IMR-90 (cell line): ENCODE measurements around the gene CEP162. TPM values are rescaled to one million over a fixed set of nuclear protein-coding genes. Genes with fewer than 3 reads are reported as not detected.

Experiments
- ATAC-seq: fragments of 200-7000 bp; cut with Tn5 transposase; 2 replicates; pipeline ENCODE4 v1.9.1; 2020; ENCODE audit warnings: low read depth, mild to moderate bottlenecking, moderate library complexity
- BruUV-seq: library from RNA; stranded (reverse); fragments of 400-500 nt; replicated peaks from 2 replicates; lab custom pipeline; 2021; lab: Mats Ljungman, UMichigan
- CTCF ChIA-PET: fragments of 300-600 bp; formaldehyde crosslinking; extraction: SDS; loops from one replicate; lab custom pipeline; 2021; ENCODE audit warnings: antibody characterized with exemption; lab: Yijun Ruan, JAX
- POLR2A ChIA-PET: fragments of 300-600 bp; sonication (Branson Sonifier 250); formaldehyde crosslinking; loops from one replicate; lab custom pipeline; 2022; ENCODE audit warnings: antibody characterized with exemption; ENCODE audit not compliant: unreplicated experiment; lab: Charles Lee
- DNase-seq: peaks from one replicate; pipeline ENCODE4 v3.0.0; 2013
- H2AFZ ChIP-seq: replicated peaks from 2 replicates; pipeline ENCODE3; 2013; ENCODE audit warnings: low read length, mild to moderate bottlenecking; ENCODE audit not compliant: poor library complexity
- H2AK5ac ChIP-seq: 2 replicates; pipeline ENCODE4 v1.6.1; 2013; ENCODE audit warnings: low read depth, low read length, inconsistent platforms
- H2AK9ac ChIP-seq: replicated peaks from 2 replicates; pipeline ENCODE3; 2013; ENCODE audit warnings: mild to moderate bottlenecking, low read depth, low read length, moderate library complexity; ENCODE audit not compliant: poor library complexity
- H2BK120ac ChIP-seq: 2 replicates; pipeline ENCODE4 v1.6.1; 2013; ENCODE audit warnings: low read depth, low read length, inconsistent platforms
- H2BK15ac ChIP-seq: 3 replicates; pipeline ENCODE4 v1.6.1; 2013; ENCODE audit warnings: low read depth, low read length, inconsistent platforms
- H2BK20ac ChIP-seq: 2 replicates; pipeline ENCODE4 v1.6.1; 2013; ENCODE audit warnings: low read depth, mild to moderate bottlenecking, inconsistent platforms, low read length, moderate library complexity
- H2BK5ac ChIP-seq: 2 replicates; pipeline ENCODE4 v1.6.1; 2013; ENCODE audit warnings: mild to moderate bottlenecking, low read depth, low read length, inconsistent platforms; ENCODE audit not compliant: poor library complexity, severe bottlenecking
- H3K14ac ChIP-seq: replicated peaks from 2 replicates; pipeline ENCODE4 v1.6.1; 2013; ENCODE audit warnings: low read depth, low read length, inconsistent platforms
- H3K18ac ChIP-seq: 2 replicates; pipeline ENCODE4 v1.6.1; 2013; ENCODE audit warnings: low read depth, low read length, control low read depth
- H3K23ac ChIP-seq: 2 replicates; pipeline ENCODE4 v1.6.1; 2013; ENCODE audit warnings: low read depth, low read length, inconsistent platforms
- H3K27ac ChIP-seq: 2 replicates; pipeline ENCODE4 v1.5.1; 2013; ENCODE audit warnings: mild to moderate bottlenecking, control low read depth, low read length; ENCODE audit not compliant: insufficient read depth
- H3K27me3 ChIP-seq: 2 replicates; pipeline ENCODE4 v1.6.1; 2013; ENCODE audit warnings: low read length; ENCODE audit not compliant: control insufficient read depth, insufficient read depth
- H3K36me3 ChIP-seq: 2 replicates; pipeline ENCODE4 v1.6.1; 2013; ENCODE audit warnings: low read length, mixed read lengths; ENCODE audit not compliant: control insufficient read depth, insufficient read depth
- H3K4ac ChIP-seq: 2 replicates; pipeline ENCODE4 v1.6.1; 2013; ENCODE audit warnings: low read depth, low read length, inconsistent platforms
- H3K4me1 ChIP-seq: 2 replicates; pipeline ENCODE4 v1.6.1; 2013; ENCODE audit warnings: low read length, mixed read lengths; ENCODE audit not compliant: control insufficient read depth, insufficient read depth
- H3K4me2 ChIP-seq: 2 replicates; pipeline ENCODE4 v1.6.1; 2013; ENCODE audit warnings: low read depth, mild to moderate bottlenecking, control low read depth, low read length, moderate library complexity
- H3K4me3 ChIP-seq: 2 replicates; pipeline ENCODE4 v1.5.1; 2013; ENCODE audit warnings: low read depth, mild to moderate bottlenecking, control low read depth, low read length, moderate library complexity; ENCODE audit not compliant: insufficient read depth
- H3K56ac ChIP-seq: 2 replicates; pipeline ENCODE4 v1.6.1; 2013; ENCODE audit warnings: low read length, inconsistent platforms; ENCODE audit not compliant: insufficient read depth; ENCODE audit errors: extremely low read depth
- H3K79me1 ChIP-seq, 2 experiments: 2 replicates each; pipeline ENCODE4 v1.6.1; 2013; ENCODE audit warnings: low read length in 2 of 2, inconsistent platforms in 1 of 2, low read depth in 1 of 2
- H3K9ac ChIP-seq: 2 replicates; pipeline ENCODE4 v1.6.1; 2013; ENCODE audit warnings: low read depth, low read length, control low read depth
- H3K9me1 ChIP-seq: 2 replicates; pipeline ENCODE4 v1.6.1; 2013; ENCODE audit warnings: low read length, inconsistent platforms; ENCODE audit not compliant: insufficient read depth
- H3K9me3 ChIP-seq: 2 replicates; pipeline ENCODE4 v1.6.1; 2013; ENCODE audit warnings: low read length; ENCODE audit not compliant: control insufficient read depth, insufficient read depth
- H4K20me1 ChIP-seq: 2 replicates; pipeline ENCODE4 v1.6.1; 2013; ENCODE audit warnings: low read length, inconsistent platforms; ENCODE audit not compliant: insufficient read depth
- H4K5ac ChIP-seq: 2 replicates; pipeline ENCODE4 v1.6.1; 2013; ENCODE audit warnings: mild to moderate bottlenecking, low read depth, low read length, control low read depth
- H4K8ac ChIP-seq, 2 experiments: 2 replicates each; pipeline ENCODE4 v1.6.1; 2013; ENCODE audit warnings: low read depth in 2 of 2, low read length in 2 of 2, control low read depth in 1 of 2, inconsistent platforms in 1 of 2
- H4K91ac ChIP-seq: 2 replicates; pipeline ENCODE4 v1.6.1; 2013; ENCODE audit warnings: low read depth, low read length, inconsistent platforms; ENCODE audit not compliant: insufficient read depth
- BHLHE40 ChIP-seq: fragments of 150-350 bp; IDR thresholded peaks from 2 replicates; pipeline ENCODE4 v1.6.1; 2016; ENCODE audit warnings: mild to moderate bottlenecking, low read depth, low read length
- CHD1 ChIP-seq: IDR thresholded peaks from 2 replicates; pipeline ENCODE4 v1.6.1; 2012; ENCODE audit warnings: low read depth, low read length, improper control_type of control experiment
- FOS ChIP-seq: fragments of 150-350 bp; IDR thresholded peaks from 2 replicates; pipeline ENCODE4 v1.6.1; 2016; ENCODE audit warnings: low read depth, low read length
- MAFK ChIP-seq: IDR thresholded peaks from 2 replicates; pipeline ENCODE4 v1.6.1; 2012; ENCODE audit warnings: low read depth, low read length, improper control_type of control experiment
- MAZ ChIP-seq: IDR thresholded peaks from 2 replicates; pipeline ENCODE4 v1.6.1; 2012; ENCODE audit warnings: low read depth, mild to moderate bottlenecking, low read length, improper control_type of control experiment, moderate library complexity, borderline replicate concordance
- MXI1 ChIP-seq: IDR thresholded peaks from 2 replicates; pipeline ENCODE4 v1.6.1; 2012; ENCODE audit warnings: low read depth, mild to moderate bottlenecking, low read length, moderate library complexity, borderline replicate concordance
- NFE2L2 ChIP-seq: fragments of 150-350 bp; IDR thresholded peaks from 2 replicates; pipeline ENCODE4 v1.6.1; 2016; ENCODE audit warnings: low read depth, mild to moderate bottlenecking, low read length
- POLR2A ChIP-seq: IDR thresholded peaks from 2 replicates; pipeline ENCODE4 v1.6.1; 2012; ENCODE audit warnings: mild to moderate bottlenecking, low read depth, low read length
- RAD21 ChIP-seq: IDR thresholded peaks from 2 replicates; pipeline ENCODE4 v1.6.1; 2012; ENCODE audit warnings: low read length, improper control_type of control experiment
- RCOR1 ChIP-seq: IDR thresholded peaks from 2 replicates; pipeline ENCODE4 v1.6.1; 2012; ENCODE audit warnings: mild to moderate bottlenecking, low read length, improper control_type of control experiment; ENCODE audit not compliant: insufficient replicate concordance
- RFX5 ChIP-seq: IDR thresholded peaks from 2 replicates; pipeline ENCODE4 v1.8.0; 2012; ENCODE audit warnings: low read depth, mild to moderate bottlenecking, low read length, moderate library complexity
- SMC3 ChIP-seq: fragments of 150-350 bp; IDR thresholded peaks from 2 replicates; pipeline ENCODE4 v1.6.1; 2016; ENCODE audit warnings: low read depth, mild to moderate bottlenecking, antibody characterized with exemption, low read length, moderate library complexity
- WGBS, 2 experiments: methylation state at CpG; one replicate each; pipeline versions ENCODE4 v1.1.5 to v1.1.7; 2013; ENCODE audit warnings: missing lambda C conversion rate in 2 of 2; ENCODE audit not compliant: insufficient read length in 1 of 2; ENCODE audit errors: extremely low coverage in 2 of 2; 5-methylcytosine and 5-hydroxymethylcytosine counted together
- dilution Hi-C: fragments of 300-500 bp; cut with HindIII; formaldehyde crosslinking; loops from one replicate; pipeline ENCODE4 v1.14.3; 2018; ENCODE audit warnings: low sequenced_read_pairs; ENCODE audit not compliant: unreplicated experiment
- in situ Hi-C: fragments of 300-500 bp; cut with MboI; formaldehyde crosslinking; loops from 3 replicates; pipeline ENCODE4 v1.14.3; 2019; ENCODE audit warnings: low sequenced_read_pairs, inconsistent platforms, mixed read lengths
- intact Hi-C: fragments of 100-400 bp; cut with micrococcal nuclease; formaldehyde crosslinking; loops from 2 replicates; pipeline ENCODE4 v1.10.0; 2022
- polyA plus RNA-seq, 3 experiments: library from polyadenylated mRNA; depleted of rRNA; stranded (reverse); fragments of >200 nt; gene quantifications; 2 replicates each; pipeline ENCODE4 v1.2.3, GENCODE V29; 2012; ENCODE audit warnings: low replicate concordance in 1 of 3
- total RNA-seq: library from RNA; depleted of rRNA; stranded (reverse); fragments of >200 nt; gene quantifications from 2 replicates; pipeline ENCODE4 v1.2.3, GENCODE V29; 2012
- TF ChIP-seq, protein P1 (sequence below): fragments of 150-350 bp; IDR thresholded peaks from 2 replicates; pipeline ENCODE4 v1.6.1; 2016; ENCODE audit warnings: low read depth, mild to moderate bottlenecking, low read length, moderate library complexity, borderline replicate concordance

Gene CEP162
- total and polyA plus RNA-seq, 2 of the 4 experiments (the other 2 are of a cell fraction) = 1.2 to 1.6 TPM

GRCh38 chr6:84118191-84118590 is 109.3 kb downstream of the CEP162 start:
- TF ChIP-seq RAD21 = no peak
- TF ChIP-seq CHD1 = no peak
- TF ChIP-seq SMC3 = no peak
- no peak for TF ChIP-seq MXI1
- no peak for TF ChIP-seq MAZ
- TF ChIP-seq, protein P1, sequence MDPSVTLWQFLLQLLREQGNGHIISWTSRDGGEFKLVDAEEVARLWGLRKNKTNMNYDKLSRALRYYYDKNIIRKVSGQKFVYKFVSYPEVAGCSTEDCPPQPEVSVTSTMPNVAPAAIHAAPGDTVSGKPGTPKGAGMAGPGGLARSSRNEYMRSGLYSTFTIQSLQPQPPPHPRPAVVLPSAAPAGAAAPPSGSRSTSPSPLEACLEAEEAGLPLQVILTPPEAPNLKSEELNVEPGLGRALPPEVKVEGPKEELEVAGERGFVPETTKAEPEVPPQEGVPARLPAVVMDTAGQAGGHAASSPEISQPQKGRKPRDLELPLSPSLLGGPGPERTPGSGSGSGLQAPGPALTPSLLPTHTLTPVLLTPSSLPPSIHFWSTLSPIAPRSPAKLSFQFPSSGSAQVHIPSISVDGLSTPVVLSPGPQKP = no peak
- TF ChIP-seq BHLHE40 = no peak
- no peak for TF ChIP-seq RFX5
- TF ChIP-seq MAFK = no peak
- no peak for TF ChIP-seq POLR2A
- TF ChIP-seq FOS = no peak
- no peak for TF ChIP-seq NFE2L2
- TF ChIP-seq RCOR1 = no peak
- no peak overlapping the region for H2AK5ac ChIP-seq

More at GRCh38 chr6:84118191-84118590, 109.3 kb downstream of the CEP162 start:
- no peak overlapping the region for H2AFZ ChIP-seq
- no peaks in the 10 kb centered on the region for H3K9me3 ChIP-seq
- ChIA-PET CTCF (no interaction called here), POLR2A (no interaction called here)
- no peak overlapping the region for H4K91ac ChIP-seq
- no TSS peak for BruUV-seq
- H2BK15ac ChIP-seq = no peak overlapping the region
- H3K27me3 ChIP-seq = no peaks in the 10 kb centered on the region
- H3K4me1 ChIP-seq = no peaks in the 10 kb centered on the region
- dilution Hi-C loops (no loop called here), in situ Hi-C loops (no loop called here), intact Hi-C loops (no loop called here)
- no peak overlapping the region for H3K23ac ChIP-seq
- no CpG with 5 or more reads among the region's 5 CpGs for WGBS, 2 experiments
- no peak overlapping the region for H2BK5ac ChIP-seq
- H3K27ac ChIP-seq = no peak overlapping the region
- no peaks in the 10 kb centered on the region for H4K20me1 ChIP-seq
- no peak overlapping the region for H3K9ac ChIP-seq
- no peak overlapping the region for H3K4me2 ChIP-seq
- DNase-seq = no peak
- H3K18ac ChIP-seq = no peak overlapping the region
- H3K4ac ChIP-seq = no peak overlapping the region
- no peak overlapping the region for H3K14ac ChIP-seq
- H2AK9ac ChIP-seq = no peak overlapping the region
- H4K5ac ChIP-seq = no peak overlapping the region
- H2BK120ac ChIP-seq = no peak overlapping the region
- H3K56ac ChIP-seq = no peak overlapping the region
- no peaks in the 10 kb centered on the region for H3K36me3 ChIP-seq
- H3K79me1 ChIP-seq = no peaks in the 10 kb centered on the region
- no peak overlapping the region for H2BK20ac ChIP-seq
- no peak overlapping the region for H3K4me3 ChIP-seq
- no peaks in the 10 kb centered on the region for H3K9me1 ChIP-seq
- H4K8ac ChIP-seq = no peak overlapping the region
- ATAC-seq = no peak
